Body of pancreas (tissue), 4 donors: ENCODE data around the gene TFAP2A.
A peak's percentile ranks its signal among the peaks of the same experiment; 100 is the strongest.

ENCODE experiments used
- POLR2A ChIP-seq, 3 donors: fragments of 450-650 bp; IDR thresholded peaks; one replicate each; pipeline ENCODE4 v1.6.1; 2016; ENCODE audit warnings: antibody characterized with exemption in 3 of 3, mild to moderate bottlenecking in 2 of 3
- TF ChIP-seq, protein P1 (sequence below), 7 experiments: fragments of 450-650 bp in 4 of 7; fragments of 200-600 bp in 3 of 7; sonication (generic) in 3 of 7; IDR thresholded peaks; one replicate each; pipeline ENCODE4 v1.5.1; 2016 to 2019; ENCODE audit warnings: antibody characterized with exemption in 7 of 7

DNA sequence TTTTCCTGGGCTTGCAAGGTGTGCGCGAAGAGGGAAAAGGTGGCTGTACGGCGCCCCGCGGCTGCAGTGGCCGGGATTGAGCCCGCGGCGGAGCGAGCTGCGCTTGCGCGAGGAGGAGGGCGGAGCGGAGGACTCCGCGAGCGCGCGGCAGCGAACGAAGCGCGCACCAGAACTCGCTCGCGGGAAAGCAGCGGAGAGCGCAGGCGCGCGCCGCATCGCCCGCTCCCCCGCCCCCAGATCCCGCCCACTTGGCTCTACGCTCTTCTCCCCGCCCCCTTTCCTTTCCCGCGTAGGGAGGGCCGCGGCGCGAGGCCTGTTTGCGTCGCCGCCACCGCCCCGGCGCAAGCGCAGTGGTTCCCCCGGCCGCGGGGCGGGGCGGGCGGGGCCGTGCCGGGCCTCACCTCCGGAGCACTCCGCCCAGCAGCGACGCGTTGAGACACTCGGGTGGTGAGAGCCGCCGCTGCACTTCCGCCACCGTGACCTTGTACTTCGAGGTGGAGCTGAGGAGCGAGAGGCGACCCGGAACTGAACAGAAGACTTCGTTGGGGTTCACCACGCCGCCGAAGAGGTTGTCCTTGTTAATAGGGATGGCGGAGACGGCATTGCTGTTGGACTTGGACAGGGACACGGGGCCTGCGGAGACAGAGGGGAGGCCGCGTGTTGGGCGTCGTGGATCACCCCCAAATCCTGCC, 10.6 kb downstream of the TFAP2A start:
- TF ChIP-seq, protein P1, sequence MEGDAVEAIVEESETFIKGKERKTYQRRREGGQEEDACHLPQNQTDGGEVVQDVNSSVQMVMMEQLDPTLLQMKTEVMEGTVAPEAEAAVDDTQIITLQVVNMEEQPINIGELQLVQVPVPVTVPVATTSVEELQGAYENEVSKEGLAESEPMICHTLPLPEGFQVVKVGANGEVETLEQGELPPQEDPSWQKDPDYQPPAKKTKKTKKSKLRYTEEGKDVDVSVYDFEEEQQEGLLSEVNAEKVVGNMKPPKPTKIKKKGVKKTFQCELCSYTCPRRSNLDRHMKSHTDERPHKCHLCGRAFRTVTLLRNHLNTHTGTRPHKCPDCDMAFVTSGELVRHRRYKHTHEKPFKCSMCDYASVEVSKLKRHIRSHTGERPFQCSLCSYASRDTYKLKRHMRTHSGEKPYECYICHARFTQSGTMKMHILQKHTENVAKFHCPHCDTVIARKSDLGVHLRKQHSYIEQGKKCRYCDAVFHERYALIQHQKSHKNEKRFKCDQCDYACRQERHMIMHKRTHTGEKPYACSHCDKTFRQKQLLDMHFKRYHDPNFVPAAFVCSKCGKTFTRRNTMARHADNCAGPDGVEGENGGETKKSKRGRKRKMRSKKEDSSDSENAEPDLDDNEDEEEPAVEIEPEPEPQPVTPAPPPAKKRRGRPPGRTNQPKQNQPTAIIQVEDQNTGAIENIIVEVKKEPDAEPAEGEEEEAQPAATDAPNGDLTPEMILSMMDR (IDR thresholded peaks at IDR 0.05), result peak; percentile 7 to 71 (median 49)
- peak in 1 of 3 donors; percentile 29 for TF ChIP-seq POLR2A (IDR thresholded peaks at IDR 0.05)
